Gastrocnemius medialis (tissue), 4 donors: Measurements from ENCODE around the gene CTSS.

ENCODE experiments used
- CTCF ChIP-seq, 5 experiments: fragments of 450-650 bp in 3 of 5; fragments of 200-600 bp in 2 of 5; sonication (generic) in 2 of 5; IDR thresholded peaks in 4 of 5; conservative IDR thresholded peaks in 1 of 5; 1 replicate in 4 of 5; 2 replicates in 1 of 5; pipeline ENCODE4 v1.5.1; 2016 to 2019; ENCODE audit warnings: antibody characterized with exemption in 5 of 5, mild to moderate bottlenecking in 3 of 5, moderate library complexity in 3 of 5
- POLR2A ChIP-seq, 2 donors: fragments of 450-650 bp; IDR thresholded peaks; one replicate each; pipeline ENCODE4 v1.6.1; 2017; ENCODE audit warnings: antibody characterized with exemption in 2 of 2, mild to moderate bottlenecking in 2 of 2, moderate library complexity in 2 of 2

- no peak for TF ChIP-seq POLR2A (IDR thresholded peaks at IDR 0.05)
- TF ChIP-seq CTCF (IDR thresholded peaks at IDR 0.05 in 4 of 5, conservative IDR thresholded peaks at IDR 0.05 in 1 of 5) = no peak
Measured at GRCh38 chr1:150751443-150751842, 14.1 kb downstream of the CTSS start.
